Sigmoid colon (tissue), 7 donors: ENCODE data around the gene EFNA2. TPM values are rescaled to one million over a fixed set of nuclear protein-coding genes. Genes with fewer than 3 reads are reported as not detected.

ENCODE experiments used
- DNase-seq: peaks from one replicate; pipeline ENCODE4 v3.0.0-alpha.2; 2019
- H3K27ac ChIP-seq, 4 donors: fragments of 200-600 bp; sonication (generic); one replicate each; pipeline ENCODE4 v1.5.1; 2016 to 2019; ENCODE audit warnings: mild to moderate bottlenecking in 1 of 4
- H3K27me3 ChIP-seq, 3 donors: fragments of 200-600 bp; sonication (generic); one replicate each; pipeline ENCODE4 v1.5.1; 2019; ENCODE audit warnings: mild to moderate bottlenecking in 1 of 3
- H3K36me3 ChIP-seq, 4 donors: fragments of 200-600 bp; sonication (generic); one replicate each; pipeline ENCODE4 v1.5.1; 2016 to 2019
- H3K4me1 ChIP-seq, 4 donors: fragments of 200-600 bp; sonication (generic); one replicate each; pipeline ENCODE4 v1.5.1; 2017 to 2019
- H3K4me3 ChIP-seq, 4 donors: fragments of 200-600 bp; sonication (generic); one replicate each; pipeline ENCODE4 v1.5.1; 2017 to 2019; ENCODE audit warnings: mild to moderate bottlenecking in 2 of 4, moderate library complexity in 1 of 4
- H3K9me3 ChIP-seq, 4 donors: fragments of 200-600 bp in 3 of 4; sonication (generic) in 3 of 4; one replicate each; pipeline versions ENCODE4 v1.5.1 to v1.6.1; 2013 to 2019
- CTCF ChIP-seq, 4 experiments: fragments of 450-650 bp in 3 of 4; fragments of 200-600 bp in 1 of 4; IDR thresholded peaks; one replicate each; pipeline ENCODE4 v1.5.1; 2016 to 2019; ENCODE audit warnings: antibody characterized with exemption in 4 of 4, mild to moderate bottlenecking in 3 of 4, moderate library complexity in 2 of 4
- EP300 ChIP-seq, 4 donors: sonication (generic); formaldehyde crosslinking; IDR thresholded peaks; one replicate each; pipeline ENCODE4 v1.6.1; 2017; ENCODE audit warnings: antibody characterized with exemption in 4 of 4
- POLR2A ChIP-seq, 2 donors: fragments of 450-650 bp; IDR thresholded peaks; one replicate each; pipeline ENCODE4 v1.6.1; 2016; ENCODE audit warnings: antibody characterized with exemption in 2 of 2, mild to moderate bottlenecking in 2 of 2, moderate library complexity in 2 of 2
- POLR2AphosphoS5 ChIP-seq, 4 donors: sonication (generic); formaldehyde crosslinking; IDR thresholded peaks; one replicate each; pipeline ENCODE4 v1.6.1; 2017; ENCODE audit warnings: antibody characterized with exemption in 4 of 4
- WGBS, 2 donors: extraction: QIAGEN DNeasy Blood & Tissue Kit; methylation state at CpG; one replicate each; pipeline ENCODE4 v1.1.7; 2013; 5-methylcytosine and 5-hydroxymethylcytosine counted together
- intact Hi-C: fragments of 100-400 bp; cut with DNase I; formaldehyde crosslinking; loops from one replicate; pipeline ENCODE4 v1.15.1; 2023
- polyA plus RNA-seq, 3 donors: library from polyadenylated mRNA; stranded (reverse); fragments of 200-250 nt; gene quantifications; one replicate each; pipeline ENCODE4 v1.2.3, GENCODE V29; 2013
- total RNA-seq, 4 donors: library from RNA; depleted of rRNA; stranded (reverse); fragments of >200 nt; gene quantifications; one replicate each; pipeline ENCODE4 v1.1.0, GENCODE V29; 2016
- donor health status: healthy with polysubstance abuse.
- donor health status: Bipolar disorder and iron deficiency.
- donor health status: healthy.

EFNA2 gene
- total and polyA plus RNA-seq, 7 donors, result 23.4 to 40.6 (median 25.2) TPM; not detected in 4

DNA sequence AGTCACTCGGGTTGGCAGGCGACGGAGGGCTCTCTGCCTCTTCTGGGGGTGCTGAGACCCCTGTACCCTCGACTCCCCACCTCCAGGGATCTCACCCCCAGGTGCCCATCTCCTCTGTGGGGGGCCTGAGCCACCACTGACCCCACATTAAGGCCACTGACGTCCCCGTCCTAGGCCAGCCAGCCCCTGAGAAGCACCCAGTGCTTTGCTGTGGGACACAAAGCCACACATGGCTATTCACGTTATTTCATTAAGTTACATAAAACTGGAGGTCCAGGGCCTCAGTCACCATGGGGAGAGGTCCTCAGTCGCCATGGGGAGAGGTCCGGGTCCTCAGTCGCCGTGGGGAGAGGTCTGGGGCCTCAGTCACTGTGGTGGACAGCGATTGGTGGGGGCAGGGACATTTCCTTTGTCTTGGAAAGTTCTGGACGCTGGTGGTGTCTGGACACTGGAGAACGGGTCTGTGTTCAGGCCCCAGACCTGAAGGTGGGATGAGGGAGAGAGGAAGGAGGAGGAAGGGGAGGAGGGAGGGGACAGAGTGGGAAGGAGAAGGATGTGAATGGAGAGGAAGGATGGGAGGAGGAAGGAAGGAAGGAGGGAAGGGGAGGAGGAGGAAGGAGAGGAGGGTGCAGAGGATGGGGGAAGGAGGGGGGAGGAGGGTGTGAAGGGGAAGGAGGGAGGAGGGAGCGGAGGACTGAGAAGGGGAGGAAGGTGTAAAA, 3.9 kb upstream of the EFNA2 start:
- TF ChIP-seq CTCF (IDR thresholded peaks at IDR 0.05) (no peak), EP300 (IDR thresholded peaks at IDR 0.05) (no peak)
- WGBS, 2 donors, result 74 to 78% methylated on average over 15 of the region's 15 CpGs
- Histone ChIP-seq H3K36me3 (peaks cover 0 to 16% (median 9%) of the 10 kb centered on the region in 4 donors), H3K4me1 (peaks cover 0 to 11% (median 6%) of the 10 kb centered on the region in 4 donors), H3K4me3 (no peak overlapping the region), H3K27ac (no peak overlapping the region), H3K27me3 (peaks cover 32 to 37% (median 37%) of the 10 kb centered on the region in 3 donors), H3K9me3 (no peaks in the 10 kb centered on the region)
- DNase-seq, result no peak
- intact Hi-C loops, result no loop called here

DNA sequence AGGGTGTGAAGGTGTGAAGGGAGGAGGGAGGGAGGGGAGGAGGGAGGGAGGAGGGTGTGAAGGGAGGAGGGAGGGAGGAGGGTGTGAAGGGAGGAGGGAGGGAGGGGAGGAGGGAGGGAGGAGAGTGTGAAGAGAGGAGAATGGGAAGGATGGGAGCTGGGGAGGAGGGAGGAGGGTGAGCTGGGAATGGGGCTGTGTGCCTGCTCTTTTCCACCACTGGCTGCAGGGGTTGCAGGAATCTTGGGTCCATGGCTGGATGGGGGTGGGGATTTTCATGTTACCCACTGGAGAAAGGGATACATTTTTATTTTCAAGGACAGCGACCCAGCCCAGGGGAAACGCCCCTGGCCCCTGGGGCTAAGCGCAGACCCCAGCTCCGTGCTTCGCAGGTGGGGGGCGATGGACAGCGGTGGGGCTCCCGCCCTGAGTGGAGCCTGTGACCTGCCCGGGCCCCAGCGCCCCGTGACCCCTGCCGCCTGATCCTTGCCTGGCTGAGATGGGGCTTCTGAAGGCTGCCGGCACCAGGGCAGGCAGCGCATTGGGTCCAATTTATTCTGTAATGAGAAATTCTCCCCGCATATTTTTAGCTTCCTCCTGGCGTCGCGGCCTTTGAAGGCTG, 3.0 kb upstream of the EFNA2 start:
- no peak overlapping the region for H3K27ac ChIP-seq
- intact Hi-C loops, result no loop called here
- DNase-seq, result no peak
- TF ChIP-seq POLR2AphosphoS5 (IDR thresholded peaks at IDR 0.05) (no peak), EP300 (IDR thresholded peaks at IDR 0.05) (no peak), CTCF (IDR thresholded peaks at IDR 0.05) (no peak), POLR2A (IDR thresholded peaks at IDR 0.05) (no peak)
- peaks cover 42 to 47% (median 47%) of the 10 kb centered on the region in 3 donors for H3K27me3 ChIP-seq
- no peaks in the 10 kb centered on the region for H3K9me3 ChIP-seq
- 81 to 84% methylated on average over 18 of the region's 18 CpGs for WGBS, 2 donors
- H3K4me3 ChIP-seq, result no peak overlapping the region
- H3K36me3 ChIP-seq, result peaks cover 0 to 12% (median 9%) of the 10 kb centered on the region in 4 donors
- H3K4me1 ChIP-seq, result peaks cover 0 to 10% (median 7%) of the 10 kb centered on the region in 4 donors

DNA sequence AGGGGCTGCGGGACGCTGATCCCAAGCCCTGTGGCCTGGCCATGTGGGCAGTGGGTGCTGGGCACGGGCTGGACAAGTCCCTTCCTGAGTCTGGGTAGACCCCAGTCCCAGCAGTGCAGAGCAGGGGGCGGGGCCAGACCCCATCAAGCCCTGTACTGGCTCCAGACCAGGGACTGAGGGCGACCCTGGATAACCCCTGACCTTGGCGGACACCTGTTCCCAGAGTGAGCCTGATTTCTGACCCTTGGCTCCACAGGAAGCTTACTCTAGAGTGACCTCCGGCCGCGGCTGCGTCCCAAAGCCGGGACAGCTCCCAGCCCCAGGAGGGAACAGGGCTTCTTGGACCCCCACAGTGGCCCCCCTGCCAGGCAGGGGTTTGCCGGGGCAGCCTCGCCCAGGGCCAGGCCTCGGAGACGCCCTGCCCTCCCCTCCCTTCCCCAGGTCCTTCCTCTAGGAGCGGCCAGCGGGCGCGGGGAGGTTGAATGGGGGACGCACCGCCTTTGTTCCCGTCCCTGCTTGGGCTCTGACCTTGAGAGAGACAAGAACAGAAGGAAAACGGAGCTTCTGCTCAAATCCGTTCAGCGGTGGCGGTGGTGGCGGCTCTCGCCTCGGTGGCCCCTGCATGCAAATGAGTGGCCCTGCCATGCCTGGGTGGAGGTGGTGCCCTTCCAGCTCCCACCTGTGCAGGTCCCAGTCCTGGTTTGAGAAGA, 2.3 kb upstream of the EFNA2 start:
- intact Hi-C loops, result no loop called here
- no peak for TF ChIP-seq CTCF (IDR thresholded peaks at IDR 0.05)
- no peak for TF ChIP-seq POLR2A (IDR thresholded peaks at IDR 0.05)
- TF ChIP-seq EP300 (IDR thresholded peaks at IDR 0.05), result no peak
- no peak for TF ChIP-seq POLR2AphosphoS5 (IDR thresholded peaks at IDR 0.05)

DNA sequence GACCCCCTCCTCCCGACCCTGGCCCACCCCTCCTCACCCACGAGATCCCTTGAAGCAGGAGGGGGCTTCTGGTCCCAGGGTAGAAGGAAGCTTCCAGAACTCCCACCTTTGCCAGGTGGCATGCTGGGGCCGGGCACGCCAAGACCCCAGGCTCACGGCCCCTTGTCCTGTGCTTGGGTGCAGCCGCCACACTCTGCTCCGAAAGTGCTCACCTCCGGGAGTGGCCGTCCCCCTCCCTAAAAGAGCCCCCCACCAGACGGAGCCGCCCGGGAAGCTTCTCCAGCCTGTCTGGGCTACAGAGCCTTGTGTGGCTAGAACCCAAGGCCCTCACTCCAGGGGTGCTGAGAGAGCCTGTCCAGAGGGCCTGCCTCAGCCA, 1.8 kb upstream of the EFNA2 start:
- no peak overlapping the region for H3K4me3 ChIP-seq
- TF ChIP-seq EP300 (IDR thresholded peaks at IDR 0.05), result no peak
- TF ChIP-seq POLR2AphosphoS5 (IDR thresholded peaks at IDR 0.05), result no peak
- TF ChIP-seq CTCF (IDR thresholded peaks at IDR 0.05), result no peak
- no peak for TF ChIP-seq POLR2A (IDR thresholded peaks at IDR 0.05)
- no peak for DNase-seq
- H3K9me3 ChIP-seq, result no peaks in the 10 kb centered on the region
- peaks cover 47 to 59% (median 56%) of the 10 kb centered on the region in 3 donors for H3K27me3 ChIP-seq
- 39 to 70% methylated on average over 12 of the region's 12 CpGs for WGBS, 2 donors
- intact Hi-C loops, result no loop called here
- peaks cover 0 to 10% (median 7%) of the 10 kb centered on the region in 4 donors for H3K4me1 ChIP-seq
- peak overlapping the region in 1 of 4 donors; percentile 35 for H3K27ac ChIP-seq
- peaks cover 0 to 6% (median 5%) of the 10 kb centered on the region in 4 donors for H3K36me3 ChIP-seq

More for the DNA sequence above, 2.3 kb upstream of the EFNA2 start:
- H3K9me3 ChIP-seq, result no peaks in the 10 kb centered on the region
- no peak for DNase-seq
- H3K4me1 ChIP-seq, result peaks cover 0 to 10% (median 7%) of the 10 kb centered on the region in 4 donors
- H3K27me3 ChIP-seq, result peaks cover 45 to 54% (median 54%) of the 10 kb centered on the region in 3 donors
- H3K4me3 ChIP-seq, result no peak overlapping the region
- H3K36me3 ChIP-seq, result peaks cover 0 to 11% (median 9%) of the 10 kb centered on the region in 4 donors
- H3K27ac ChIP-seq, result peak overlapping the region in 1 of 4 donors; percentile 35
- WGBS, 2 donors, result 27 to 61% methylated on average over 29 of the region's 29 CpGs
